ENCODE measurements around the gene SLC6A13. TPM values are rescaled to one million over a fixed set of nuclear protein-coding genes. Genes with fewer than 3 reads are reported as not detected.

Gene SLC6A13
- total and polyA plus RNA-seq, 3 donors from 2014 or later, result 3.5 to 12.5 (median 4.7) TPM

GRCh38 chr12:174124-174523 lies 88.5 kb downstream of the SLC6A13 start:
- Histone ChIP-seq H3K4me3 (no peak overlapping the region), H3K27me3 (no peaks in the 10 kb centered on the region), H3K36me3 (ENCODE audit: low read depth, missing control alignments) (no peaks in the 10 kb centered on the region), H3K4me1 (peaks cover 71% of the 10 kb centered on the region), H3K9me3 (no peaks in the 10 kb centered on the region), H3K27ac (peak overlapping the region; percentile 19 to 64)
- intact Hi-C loops (cut with DNase I; ENCODE audit: low total_unique reads), result no loop called here
- DNase-seq, result peak; percentile 50
- TF ChIP-seq POLR2A (IDR thresholded peaks at IDR 0.05) (no peak), CTCF (IDR thresholded peaks at IDR 0.05) (no peak)
- WGBS, 2 donors, result 47 to 60% methylated on average over 2 to 6 of the region's 6 CpGs

GRCh38 chr12:172732-173161 lies 89.9 kb downstream of the SLC6A13 start:
- Histone ChIP-seq H3K4me1 (peaks cover 67% of the 10 kb centered on the region), H3K36me3 (ENCODE audit: low read depth, missing control alignments) (no peaks in the 10 kb centered on the region)

GRCh38 chr12:171743-172676 lies 90.6 kb downstream of the SLC6A13 start:
- H3K9me3 ChIP-seq, result no peaks in the 10 kb centered on the region
- H3K4me1 ChIP-seq, result peaks cover 59% of the 10 kb centered on the region

More at GRCh38 chr12:172732-173161, 89.9 kb downstream of the SLC6A13 start:
- 69 to 87% methylated on average over 15 of the region's 15 CpGs for WGBS, 2 donors
- no peak for TF ChIP-seq CTCF (IDR thresholded peaks at IDR 0.05)
- no peak for TF ChIP-seq POLR2A (IDR thresholded peaks at IDR 0.05)
- H3K27ac ChIP-seq, result peak overlapping the region in 1 of 2 donors; percentile 50
- no peaks in the 10 kb centered on the region for H3K9me3 ChIP-seq
- intact Hi-C loops (cut with DNase I; ENCODE audit: low total_unique reads), result no loop called here
- no peak for DNase-seq
- H3K27me3 ChIP-seq, result no peaks in the 10 kb centered on the region
- no peak overlapping the region for H3K4me3 ChIP-seq

GRCh38 chr12:171276-171675 lies 91.4 kb downstream of the SLC6A13 start:
- WGBS, 2 donors, result 84 to 87% methylated on average over 9 to 10 of the region's 10 CpGs
- intact Hi-C loops (cut with DNase I; ENCODE audit: low total_unique reads), result no loop called here
- peaks cover 52% of the 10 kb centered on the region for H3K4me1 ChIP-seq
- no peak overlapping the region for H3K27ac ChIP-seq
- H3K36me3 ChIP-seq (ENCODE audit: low read depth, missing control alignments), result no peaks in the 10 kb centered on the region
- no peaks in the 10 kb centered on the region for H3K27me3 ChIP-seq
- TF ChIP-seq CTCF (IDR thresholded peaks at IDR 0.05) (no peak), POLR2A (IDR thresholded peaks at IDR 0.05) (no peak)
- no peak overlapping the region for H3K4me3 ChIP-seq
- H3K9me3 ChIP-seq, result no peaks in the 10 kb centered on the region
- no peak for DNase-seq

More at GRCh38 chr12:171743-172676, 90.6 kb downstream of the SLC6A13 start:
- no peak for TF ChIP-seq CTCF (IDR thresholded peaks at IDR 0.05)
- no peak for TF ChIP-seq POLR2A (IDR thresholded peaks at IDR 0.05)
- Histone ChIP-seq H3K27me3 (no peaks in the 10 kb centered on the region), H3K27ac (peak overlapping the region in 1 of 2 donors; percentile 50), H3K36me3 (ENCODE audit: low read depth, missing control alignments) (no peaks in the 10 kb centered on the region), H3K4me3 (no peak overlapping the region)
- intact Hi-C loops (cut with DNase I; ENCODE audit: low total_unique reads), result no loop called here
- WGBS, 2 donors, result 59 to 65% methylated on average over 16 to 18 of the region's 18 CpGs
- DNase-seq, result peak; percentile 94

Other genes starting within 250 kb of the SLC6A13 start
- 10 to 100 TPM in 1 of 2 donors, 1 to 10 TPM in 1; 3.9 to 12.2 TPM for gene IQSEC3, start 196.1 kb downstream of the SLC6A13 start, total RNA-seq
- gene IQSEC3, start 196.1 kb downstream of the SLC6A13 start, polyA plus RNA-seq (ENCODE audit: insufficient read depth, low read depth, low replicate concordance), result 4.5 TPM
- 10 to 100 TPM in 1 of 2 donors, 1 to 10 TPM in 1; 3.8 to 12.5 TPM for gene SLC6A12, start 48.7 kb downstream of the SLC6A13 start, total RNA-seq
- 6.4 TPM for gene SLC6A12, start 48.7 kb downstream of the SLC6A13 start, polyA plus RNA-seq (ENCODE audit: insufficient read depth, low read depth, low replicate concordance)
- 100 to 1,000 TPM; 113 to 127 TPM for gene KDM5A, start 126.5 kb upstream of the SLC6A13 start, total RNA-seq
- 41.7 TPM for gene KDM5A, start 126.5 kb upstream of the SLC6A13 start, polyA plus RNA-seq (ENCODE audit: insufficient read depth, low read depth, low replicate concordance)
- 10 to 100 TPM; 21.3 to 37.0 TPM for gene CCDC77, start 138.8 kb upstream of the SLC6A13 start, total RNA-seq
- gene CCDC77, start 138.8 kb upstream of the SLC6A13 start, polyA plus RNA-seq (ENCODE audit: insufficient read depth, low read depth, low replicate concordance), result 19.5 TPM
- gene B4GALNT3, start 197.1 kb upstream of the SLC6A13 start, total RNA-seq, result 10 to 100 TPM; 16.7 to 24.3 TPM
- gene B4GALNT3, start 197.1 kb upstream of the SLC6A13 start, polyA plus RNA-seq (ENCODE audit: insufficient read depth, low read depth, low replicate concordance), result 34.6 TPM